AG09309 (cell line): ENCODE results near the gene NFKB1.

ENCODE experiments used
- DNase-seq: peaks from one replicate; pipeline ENCODE4 v3.0.0-alpha.2; 2010; ENCODE audit warnings: low read depth
- H3K4me3 ChIP-seq: 2 replicates; pipeline ENCODE4 v1.5.1; 2011; ENCODE audit warnings: mild to moderate bottlenecking, low read depth, low read length, moderate library complexity; ENCODE audit not compliant: control insufficient read depth
- TF ChIP-seq, protein P1 (sequence below): IDR thresholded peaks from 2 replicates; pipeline ENCODE4 v1.5.1; 2011; ENCODE audit warnings: mild to moderate bottlenecking, low read depth, low read length, inconsistent platforms; ENCODE audit not compliant: insufficient read depth, control insufficient read depth; ENCODE audit errors: missing control alignments

NFKB1 gene

DNA sequence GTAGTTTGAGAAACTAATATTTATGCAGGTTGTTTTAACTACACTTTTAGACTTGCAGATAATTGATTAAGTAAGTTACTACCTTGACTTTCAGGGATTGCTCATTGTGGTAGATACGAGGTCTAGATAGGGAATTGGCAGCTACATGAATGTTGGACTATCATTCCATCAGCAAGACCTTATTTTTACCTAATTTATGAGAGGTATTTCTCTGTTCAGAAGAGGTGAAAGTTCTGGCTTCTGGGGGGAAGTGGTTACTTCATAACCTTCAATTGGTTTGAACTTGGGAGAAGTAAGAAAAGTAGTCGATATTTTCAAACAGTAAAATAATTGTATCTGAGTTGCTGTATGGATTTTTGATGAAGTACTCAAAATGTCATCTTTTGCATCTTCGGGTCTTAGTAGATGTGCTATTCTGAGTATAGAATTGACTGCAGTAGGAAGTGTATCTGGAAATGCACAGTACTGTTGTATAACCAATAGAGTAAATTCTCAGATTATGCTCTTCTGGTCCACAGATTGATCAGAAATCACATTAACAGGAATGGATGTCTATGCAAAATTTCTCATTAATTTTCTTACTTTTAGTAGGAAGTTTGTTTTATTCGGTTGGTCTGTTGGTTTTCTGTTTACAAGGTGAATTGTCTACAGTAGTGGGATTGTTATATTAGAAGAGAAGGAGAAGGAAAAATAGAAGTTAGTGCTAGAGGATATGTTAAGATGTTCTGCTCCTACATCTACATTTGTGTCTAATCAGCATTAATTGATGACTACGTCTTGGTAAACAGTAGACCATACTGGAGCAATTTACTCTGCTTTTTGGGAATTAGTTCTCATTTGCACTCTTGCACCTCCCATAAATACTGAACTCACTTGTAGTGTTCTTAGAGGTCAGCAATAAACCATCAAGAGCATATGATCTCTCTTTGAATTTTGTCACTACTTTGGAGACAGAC is 3.0 kb downstream of the NFKB1 start:
- no peak overlapping the region for H3K4me3 ChIP-seq
- no peak for DNase-seq
- TF ChIP-seq, protein P1, sequence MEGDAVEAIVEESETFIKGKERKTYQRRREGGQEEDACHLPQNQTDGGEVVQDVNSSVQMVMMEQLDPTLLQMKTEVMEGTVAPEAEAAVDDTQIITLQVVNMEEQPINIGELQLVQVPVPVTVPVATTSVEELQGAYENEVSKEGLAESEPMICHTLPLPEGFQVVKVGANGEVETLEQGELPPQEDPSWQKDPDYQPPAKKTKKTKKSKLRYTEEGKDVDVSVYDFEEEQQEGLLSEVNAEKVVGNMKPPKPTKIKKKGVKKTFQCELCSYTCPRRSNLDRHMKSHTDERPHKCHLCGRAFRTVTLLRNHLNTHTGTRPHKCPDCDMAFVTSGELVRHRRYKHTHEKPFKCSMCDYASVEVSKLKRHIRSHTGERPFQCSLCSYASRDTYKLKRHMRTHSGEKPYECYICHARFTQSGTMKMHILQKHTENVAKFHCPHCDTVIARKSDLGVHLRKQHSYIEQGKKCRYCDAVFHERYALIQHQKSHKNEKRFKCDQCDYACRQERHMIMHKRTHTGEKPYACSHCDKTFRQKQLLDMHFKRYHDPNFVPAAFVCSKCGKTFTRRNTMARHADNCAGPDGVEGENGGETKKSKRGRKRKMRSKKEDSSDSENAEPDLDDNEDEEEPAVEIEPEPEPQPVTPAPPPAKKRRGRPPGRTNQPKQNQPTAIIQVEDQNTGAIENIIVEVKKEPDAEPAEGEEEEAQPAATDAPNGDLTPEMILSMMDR = no peak

DNA sequence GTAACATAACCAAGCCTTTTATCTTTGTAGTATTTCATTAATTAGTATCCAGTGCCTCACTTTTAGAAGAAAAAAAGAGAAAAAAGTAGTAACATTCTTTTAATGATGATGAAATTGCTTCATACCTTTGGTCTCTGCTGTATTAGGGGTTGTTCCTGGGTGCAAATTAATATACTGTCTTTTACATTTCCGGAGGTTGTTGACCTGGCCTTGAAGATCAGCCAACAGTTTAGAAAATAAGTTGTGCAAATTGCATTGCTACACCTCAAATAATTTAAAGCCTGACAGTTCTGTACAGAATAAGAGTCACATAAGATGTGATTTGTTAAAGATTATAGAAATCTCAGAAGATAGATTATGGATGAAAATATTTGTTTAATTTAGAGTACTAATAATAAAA is 3.8 kb downstream of the NFKB1 start:
- TF ChIP-seq, protein P1 = no peak
- H3K4me3 ChIP-seq = no peak overlapping the region
- DNase-seq = no peak

DNA sequence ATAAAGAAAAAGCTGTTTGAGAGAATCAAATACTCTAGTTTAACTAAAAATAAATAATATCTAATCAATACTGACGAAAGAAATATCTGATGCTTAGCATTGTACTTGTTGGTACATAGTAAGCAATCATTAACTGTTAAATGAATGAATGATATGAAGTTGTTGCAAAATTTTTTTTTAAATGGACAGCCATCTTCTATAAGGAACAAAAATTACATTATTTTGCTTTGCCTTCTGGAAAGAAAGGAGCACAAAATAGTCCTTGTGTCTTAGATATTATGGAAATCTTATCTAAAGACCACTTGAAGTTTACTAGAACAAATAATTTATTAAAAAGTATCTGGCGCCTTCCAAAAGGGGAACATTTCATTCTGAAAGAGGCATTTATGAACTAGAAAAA is 4.5 kb downstream of the NFKB1 start:
- TF ChIP-seq, protein P1 = no peak
- no peak for DNase-seq

DNA sequence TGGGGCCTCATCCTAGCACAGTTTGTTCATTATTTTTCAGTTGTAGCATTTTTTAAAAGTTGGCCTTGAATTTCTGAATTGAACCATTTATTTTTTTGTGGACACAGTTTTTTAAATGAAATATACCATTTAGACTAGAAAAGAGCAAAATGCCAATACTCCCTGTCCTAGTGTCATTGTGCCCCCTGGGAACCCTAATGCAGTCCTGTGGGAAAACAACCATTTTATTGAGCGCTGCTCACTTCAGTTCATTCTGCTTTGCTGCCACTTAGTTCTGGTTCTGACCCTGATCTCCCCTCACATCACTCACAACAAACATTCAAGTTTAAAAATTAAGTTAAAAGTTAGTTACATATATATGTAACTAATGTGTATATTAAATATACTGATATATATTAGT is 5.4 kb downstream of the NFKB1 start:
- no peak for DNase-seq
- no peak overlapping the region for H3K4me3 ChIP-seq
- TF ChIP-seq, protein P1 = no peak

More for the DNA sequence above, 4.5 kb downstream of the NFKB1 start:
- H3K4me3 ChIP-seq = no peak overlapping the region

DNA sequence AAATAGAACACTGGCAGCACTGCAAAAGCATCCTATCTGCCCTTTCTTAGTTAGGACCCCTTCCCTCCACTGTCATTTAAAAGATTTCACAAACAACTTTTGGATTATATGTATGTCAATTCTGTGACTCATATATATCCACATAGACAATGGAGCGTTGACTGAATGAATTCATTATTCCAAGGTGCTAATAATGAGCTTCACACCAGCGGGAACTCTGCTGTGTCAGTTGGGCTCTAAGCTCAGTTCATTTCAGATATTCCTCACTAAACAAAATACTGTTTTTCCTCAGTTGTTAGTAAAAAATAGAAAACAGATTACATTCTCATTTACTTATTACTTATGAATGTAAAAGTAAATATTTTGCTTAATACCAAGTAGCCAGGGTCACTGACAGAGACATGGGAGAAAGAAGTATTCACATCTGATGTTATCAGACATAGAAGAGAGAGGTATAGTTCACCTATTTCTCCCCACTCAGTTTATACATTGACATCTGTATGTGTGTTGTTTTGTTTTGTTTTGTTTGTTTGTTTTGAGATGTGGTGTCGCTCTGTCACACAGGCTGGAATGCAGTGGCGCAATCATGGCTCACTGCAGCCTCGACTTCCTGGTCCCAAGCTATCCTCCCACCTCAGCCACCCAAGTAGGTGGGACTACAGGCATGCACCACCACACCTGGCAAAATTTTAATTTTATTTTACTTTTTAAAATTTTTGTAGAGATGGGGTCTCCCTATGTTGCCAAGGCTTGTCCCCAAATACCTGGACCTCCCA is 10.9 kb downstream of the NFKB1 start:
- TF ChIP-seq, protein P1 = no peak
- DNase-seq = no peak
- no peak overlapping the region for H3K4me3 ChIP-seq

DNA sequence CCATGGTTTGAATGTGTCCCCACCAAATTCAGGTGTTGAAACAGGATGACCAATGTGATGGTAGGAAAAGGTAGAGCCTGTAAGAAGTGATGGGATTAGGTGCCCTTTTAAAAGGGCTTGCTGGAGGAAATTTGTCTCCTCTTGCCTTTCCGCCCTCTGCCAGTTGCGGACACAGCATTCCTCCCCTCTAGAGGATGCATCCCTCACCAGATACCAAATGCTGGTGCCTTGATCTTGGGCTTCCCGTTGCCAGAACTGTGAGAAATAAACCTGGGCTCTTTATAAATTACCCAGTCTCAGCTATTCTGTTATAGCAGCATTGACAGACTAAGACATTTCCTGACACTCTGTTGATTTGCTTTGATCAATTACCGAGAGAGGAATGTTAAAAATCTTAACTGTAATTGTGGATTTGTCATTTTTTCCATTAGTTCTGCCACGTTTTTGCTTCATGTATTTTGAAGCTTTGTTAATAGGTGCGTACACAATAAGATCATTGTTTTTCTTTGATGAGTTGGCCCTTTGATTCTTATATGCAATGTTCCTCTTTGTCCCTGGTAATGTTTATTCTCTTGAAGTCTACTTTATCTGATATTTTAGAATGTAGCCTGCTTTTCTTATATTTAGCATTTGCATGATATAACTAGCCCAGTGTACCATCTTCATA is 13.3 kb downstream of the NFKB1 start:
- no peak for DNase-seq
- no peak overlapping the region for H3K4me3 ChIP-seq
- TF ChIP-seq, protein P1 = no peak
